Nephron progenitor cell (in vitro differentiated cells): ENCODE results near the gene TRIM67.

Source experiments
- DNase-seq: peaks from one replicate; pipeline ENCODE4 v3.0.0; 2021
- H3K27ac Mint-ChIP-seq: 2 replicates; pipeline ENCODE4 v1.8.0; 2021; ENCODE audit warnings: mild to moderate bottlenecking, moderate library complexity, mixed read lengths
- H3K27me3 Mint-ChIP-seq: 2 replicates; pipeline ENCODE4 v1.8.0; 2021; ENCODE audit warnings: mild to moderate bottlenecking, low read depth, mixed read lengths; ENCODE audit not compliant: poor library complexity
- H3K36me3 Mint-ChIP-seq: 2 replicates; pipeline ENCODE4 v1.8.0; 2021; ENCODE audit warnings: low read depth, mixed read lengths
- H3K4me1 Mint-ChIP-seq: 2 replicates; pipeline ENCODE4 v1.8.0; 2021; ENCODE audit warnings: mixed read lengths
- H3K4me3 Mint-ChIP-seq: 2 replicates; pipeline ENCODE4 v1.8.0; 2021; ENCODE audit warnings: mild to moderate bottlenecking, moderate library complexity, mixed read lengths
- H3K9me3 Mint-ChIP-seq: 2 replicates; pipeline ENCODE4 v1.8.0; 2021; ENCODE audit warnings: mild to moderate bottlenecking, moderate library complexity, mixed read lengths
- TF ChIP-seq, protein P1 (sequence below): fragments of 200-600 bp; sonication (generic); IDR thresholded peaks from 2 replicates; pipeline ENCODE4 v1.5.0; 2021; ENCODE audit warnings: antibody characterized with exemption

TRIM67 gene

DNA sequence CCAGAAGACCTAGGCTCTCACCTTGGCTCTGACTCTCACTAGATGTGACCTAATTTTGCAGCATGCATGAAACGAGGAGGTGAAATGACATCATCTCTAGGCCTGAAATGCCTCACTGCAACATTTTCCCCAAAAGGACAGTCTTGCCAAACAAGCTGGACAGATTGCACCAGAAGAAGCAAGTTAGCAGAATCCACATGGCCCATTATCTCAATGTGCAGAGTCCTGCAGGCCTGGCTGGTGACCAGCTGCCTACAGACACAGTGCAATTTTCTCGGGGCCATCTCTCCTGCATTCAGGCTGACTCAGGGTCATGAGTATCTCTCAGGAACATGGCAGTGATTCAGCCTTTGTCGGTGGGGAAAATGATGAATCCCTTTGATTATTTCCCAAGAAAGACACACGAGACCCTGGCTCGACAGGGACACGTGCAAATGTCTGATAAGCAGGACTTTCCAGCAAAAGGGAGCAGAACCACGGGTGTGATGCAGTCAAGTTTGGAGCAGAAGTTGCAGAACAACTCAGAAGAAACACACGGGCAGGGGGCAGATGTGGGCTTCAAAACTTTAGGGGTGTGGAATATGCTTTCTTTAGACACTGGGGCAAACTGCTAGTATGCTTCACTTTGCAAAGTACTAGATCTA, 38.7 kb downstream of the TRIM67 start:
- TF ChIP-seq, protein P1, sequence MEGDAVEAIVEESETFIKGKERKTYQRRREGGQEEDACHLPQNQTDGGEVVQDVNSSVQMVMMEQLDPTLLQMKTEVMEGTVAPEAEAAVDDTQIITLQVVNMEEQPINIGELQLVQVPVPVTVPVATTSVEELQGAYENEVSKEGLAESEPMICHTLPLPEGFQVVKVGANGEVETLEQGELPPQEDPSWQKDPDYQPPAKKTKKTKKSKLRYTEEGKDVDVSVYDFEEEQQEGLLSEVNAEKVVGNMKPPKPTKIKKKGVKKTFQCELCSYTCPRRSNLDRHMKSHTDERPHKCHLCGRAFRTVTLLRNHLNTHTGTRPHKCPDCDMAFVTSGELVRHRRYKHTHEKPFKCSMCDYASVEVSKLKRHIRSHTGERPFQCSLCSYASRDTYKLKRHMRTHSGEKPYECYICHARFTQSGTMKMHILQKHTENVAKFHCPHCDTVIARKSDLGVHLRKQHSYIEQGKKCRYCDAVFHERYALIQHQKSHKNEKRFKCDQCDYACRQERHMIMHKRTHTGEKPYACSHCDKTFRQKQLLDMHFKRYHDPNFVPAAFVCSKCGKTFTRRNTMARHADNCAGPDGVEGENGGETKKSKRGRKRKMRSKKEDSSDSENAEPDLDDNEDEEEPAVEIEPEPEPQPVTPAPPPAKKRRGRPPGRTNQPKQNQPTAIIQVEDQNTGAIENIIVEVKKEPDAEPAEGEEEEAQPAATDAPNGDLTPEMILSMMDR: no peak
- DNase-seq: no peak
- Mint-ChIP-seq H3K36me3 (no peaks in the 10 kb centered on the region), H3K9me3 (no peaks in the 10 kb centered on the region), H3K4me1 (peaks cover 28% of the 10 kb centered on the region), H3K27ac (no peak overlapping the region), H3K4me3 (no peak overlapping the region), H3K27me3 (peaks cover 90% of the 10 kb centered on the region)

DNA sequence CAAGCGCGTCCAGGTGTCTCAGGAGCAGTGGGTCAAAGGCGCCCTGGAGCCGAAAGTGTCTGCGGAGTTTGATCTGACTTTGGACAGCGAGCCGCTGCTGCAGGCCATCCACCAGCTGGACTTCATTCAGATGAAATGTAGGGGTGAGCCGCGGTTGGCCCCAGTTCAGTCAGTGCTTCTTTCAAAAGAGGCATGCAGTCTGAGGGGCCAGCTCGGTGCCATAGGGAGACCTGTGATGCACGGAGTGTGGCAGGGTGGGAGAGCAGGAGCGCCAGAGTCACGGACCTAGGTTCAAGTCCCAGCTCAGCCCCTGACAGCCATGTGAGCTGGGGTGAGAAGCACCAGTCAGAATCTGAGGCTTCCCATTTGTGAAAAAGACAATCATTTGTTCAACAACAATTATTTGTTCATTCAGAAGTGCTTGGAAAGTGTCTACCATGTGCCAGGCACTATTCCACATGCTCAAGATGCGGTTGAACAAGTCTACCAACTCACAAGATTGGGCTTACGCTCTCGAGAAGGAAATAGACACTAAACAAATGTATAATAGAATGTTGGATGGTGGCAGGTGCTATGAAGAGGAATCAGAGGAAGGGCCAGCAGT, 39.6 kb downstream of the TRIM67 start:
- no peaks in the 10 kb centered on the region for H3K9me3 Mint-ChIP-seq
- no peaks in the 10 kb centered on the region for H3K36me3 Mint-ChIP-seq
- TF ChIP-seq, protein P1: no peak
- no peak overlapping the region for H3K4me3 Mint-ChIP-seq
- peaks cover 28% of the 10 kb centered on the region for H3K4me1 Mint-ChIP-seq
- no peak overlapping the region for H3K27ac Mint-ChIP-seq
- DNase-seq: no peak
- H3K27me3 Mint-ChIP-seq: peaks cover 86% of the 10 kb centered on the region

DNA sequence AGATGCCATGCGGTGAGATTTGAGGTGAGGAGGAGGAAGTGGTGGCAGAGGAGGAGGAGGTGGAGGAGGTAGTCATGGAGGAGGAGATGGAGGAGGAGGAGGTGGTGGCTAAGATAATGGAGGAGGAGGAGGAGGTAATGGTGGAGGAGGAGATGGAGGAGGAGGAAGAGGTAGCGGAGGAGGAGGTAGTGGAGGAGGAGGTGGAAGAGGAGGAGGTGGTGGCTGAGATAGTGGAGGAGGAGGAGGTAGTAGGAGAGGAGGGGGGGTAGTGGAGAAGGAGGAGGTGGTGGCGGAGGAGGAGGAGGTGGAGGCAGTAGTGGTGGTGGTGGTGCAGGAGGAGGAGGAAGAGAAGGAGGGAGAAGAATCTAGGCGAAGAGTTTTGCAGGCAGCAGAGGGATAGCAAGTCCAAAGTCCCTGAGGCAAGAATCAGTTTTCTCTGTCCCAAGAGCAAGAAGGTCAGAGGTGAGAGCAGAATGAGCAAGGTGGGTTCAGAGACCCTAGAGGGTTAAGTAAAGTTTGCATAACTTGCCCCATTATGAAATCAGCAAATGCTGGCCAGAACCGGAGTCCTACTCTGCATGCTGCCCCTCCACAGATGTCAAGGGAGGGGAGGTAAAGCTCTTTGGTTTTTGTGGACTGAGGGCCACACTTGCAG, 40.2 kb downstream of the TRIM67 start:
- H3K27me3 Mint-ChIP-seq: peaks cover 85% of the 10 kb centered on the region

DNA sequence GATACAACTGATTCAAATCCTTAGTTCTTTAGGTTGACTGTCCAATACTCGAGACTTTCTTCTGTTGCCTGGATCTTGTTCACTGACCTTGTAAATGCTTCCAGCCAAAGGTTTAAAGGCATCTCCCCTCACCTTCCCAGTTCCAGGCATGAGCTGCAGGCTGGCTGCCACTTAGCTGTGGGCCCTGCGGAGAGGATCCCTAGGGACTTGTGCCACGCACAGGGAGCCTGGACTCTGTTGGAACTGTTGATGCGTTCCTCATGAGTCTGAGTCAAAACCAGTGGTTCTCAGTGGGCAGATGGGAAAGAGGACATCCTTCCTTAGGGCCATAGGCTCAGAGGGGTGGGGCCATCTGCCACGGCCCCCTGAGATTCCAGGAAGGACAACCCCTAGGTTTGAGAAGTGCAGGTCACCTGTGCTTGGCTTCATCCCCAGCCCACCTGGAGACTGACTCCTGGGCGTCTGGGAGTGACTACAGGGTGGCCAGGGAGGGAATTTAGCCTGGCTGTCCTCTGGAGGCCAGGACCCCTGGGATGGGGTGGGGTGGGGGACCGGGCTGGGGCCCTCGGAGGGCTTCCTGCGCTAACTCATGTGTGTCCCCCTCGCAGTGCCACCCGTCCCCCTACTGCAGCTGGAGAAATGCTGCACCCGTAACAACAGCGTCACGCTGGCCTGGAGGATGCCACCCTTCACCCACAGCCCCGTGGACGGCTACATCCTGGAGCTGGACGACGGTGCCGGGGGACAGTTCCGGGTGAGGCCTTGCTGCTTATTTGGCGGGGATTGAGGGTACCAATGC, 41.6 kb downstream of the TRIM67 start:
- no peaks in the 10 kb centered on the region for H3K9me3 Mint-ChIP-seq
- TF ChIP-seq, protein P1: no peak
- no peaks in the 10 kb centered on the region for H3K36me3 Mint-ChIP-seq
- H3K27ac Mint-ChIP-seq: no peak overlapping the region
- peaks cover 28% of the 10 kb centered on the region for H3K4me1 Mint-ChIP-seq
- H3K4me3 Mint-ChIP-seq: no peak overlapping the region
- peaks cover 82% of the 10 kb centered on the region for H3K27me3 Mint-ChIP-seq
- DNase-seq: no peak

More for the DNA sequence above, 40.2 kb downstream of the TRIM67 start:
- H3K36me3 Mint-ChIP-seq: no peaks in the 10 kb centered on the region
- H3K27ac Mint-ChIP-seq: no peak overlapping the region
- DNase-seq: no peak
- H3K4me1 Mint-ChIP-seq: peaks cover 28% of the 10 kb centered on the region
- H3K9me3 Mint-ChIP-seq: no peaks in the 10 kb centered on the region
- TF ChIP-seq, protein P1: no peak
- H3K4me3 Mint-ChIP-seq: no peak overlapping the region

DNA sequence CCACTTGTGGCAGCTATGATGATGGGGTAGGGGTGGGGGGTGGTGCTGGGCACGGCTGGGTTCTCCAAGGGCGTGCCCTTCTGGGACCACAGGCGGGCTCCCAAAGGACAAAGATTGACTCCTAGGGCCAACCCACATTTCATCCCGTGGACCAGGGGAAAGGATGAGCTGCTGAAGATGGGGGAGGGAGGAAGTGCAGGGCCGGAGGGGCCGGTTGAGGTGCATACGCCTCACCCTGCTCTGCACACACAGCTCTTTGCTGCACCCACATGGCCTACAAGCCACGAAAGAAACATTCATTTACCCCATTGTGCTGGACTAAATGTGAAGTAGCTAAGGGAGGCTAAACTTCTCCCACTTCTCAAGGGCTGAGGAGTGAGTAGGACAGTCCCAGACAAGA, 45.0 kb downstream of the TRIM67 start:
- DNase-seq: no peak
- TF ChIP-seq, protein P1: no peak
- no peaks in the 10 kb centered on the region for H3K36me3 Mint-ChIP-seq
- no peak overlapping the region for H3K4me3 Mint-ChIP-seq
- H3K27me3 Mint-ChIP-seq: peaks cover 65% of the 10 kb centered on the region
- peaks cover 24% of the 10 kb centered on the region for H3K4me1 Mint-ChIP-seq
- no peak overlapping the region for H3K27ac Mint-ChIP-seq
- H3K9me3 Mint-ChIP-seq: no peaks in the 10 kb centered on the region
